Measurements from ENCODE around the gene ARL9.
A peak's percentile ranks its signal among the peaks of the same experiment; 100 is the strongest.
"Not testable (repeated sequence)": the region's sequence is repeated elsewhere in the genome, so short reads cannot be mapped to it uniquely, and the experiment has no call there.

Gene ARL9

GRCh38 chr4:56505269-56506130 lies at the start of gene ARL9:
TSS of gene ARL9 (plus strand) at chr4:56505791. CDS start at chr4:56505863, 72 bp downstream.
- peak; percentile 40 for DNase-seq (ENCODE audit: low read depth, low spot score)

GRCh38 chr4:56460085-56460484 lies 45.5 kb upstream of the ARL9 start:
- no peak for DNase-seq (ENCODE audit: low read depth, low spot score)

- DNase-seq (ENCODE audit: low read depth, low spot score), result no peak
Measured at GRCh38 chr4:56462157-56462556, 43.4 kb upstream of the ARL9 start.

GRCh38 chr4:56463711-56464110 lies 41.9 kb upstream of the ARL9 start:
- DNase-seq (ENCODE audit: low read depth, low spot score), result no peak

GRCh38 chr4:56464581-56464980 lies 41.0 kb upstream of the ARL9 start:
- DNase-seq (ENCODE audit: low read depth, low spot score), result no peak

- DNase-seq (ENCODE audit: low read depth, low spot score), result no peak
Measured at GRCh38 chr4:56465599-56466295, 39.8 kb upstream of the ARL9 start.

GRCh38 chr4:56466296-56466761 lies 39.3 kb upstream of the ARL9 start:
- DNase-seq (ENCODE audit: low read depth, low spot score), result not testable (repeated sequence)

- DNase-seq (ENCODE audit: low read depth, low spot score), result no peak
Measured at GRCh38 chr4:56466910-56467283, 38.7 kb upstream of the ARL9 start.

GRCh38 chr4:56467284-56468096 lies 38.1 kb upstream of the ARL9 start, which contains the start of gene SRP72:
TSS of gene SRP72 (plus strand) at chr4:56467617. CDS start at chr4:56467636, 19 bp downstream.
- DNase-seq (ENCODE audit: low read depth, low spot score), result peak; percentile 20

- DNase-seq (ENCODE audit: low read depth, low spot score), result no peak
Measured at GRCh38 chr4:56468097-56468422, 37.5 kb upstream of the ARL9 start.

- DNase-seq (ENCODE audit: low read depth, low spot score), result no peak
Measured at GRCh38 chr4:56469489-56470210, 35.9 kb upstream of the ARL9 start.

- no peak for DNase-seq (ENCODE audit: low read depth, low spot score)
Measured at GRCh38 chr4:56475917-56476316, 29.7 kb upstream of the ARL9 start.

GRCh38 chr4:56477192-56477702 lies 28.3 kb upstream of the ARL9 start:
- no peak for DNase-seq (ENCODE audit: low read depth, low spot score)

- no peak for DNase-seq (ENCODE audit: low read depth, low spot score)
Measured at GRCh38 chr4:56480691-56481090, 24.9 kb upstream of the ARL9 start.

GRCh38 chr4:56496241-56496640 lies 9.3 kb upstream of the ARL9 start:
- no peak for DNase-seq (ENCODE audit: low read depth, low spot score)

GRCh38 chr4:56511098-56511497 lies 5.5 kb downstream of the ARL9 start:
- no peak for DNase-seq (ENCODE audit: low read depth, low spot score)

GRCh38 chr4:56512166-56512565 lies 6.6 kb downstream of the ARL9 start:
- DNase-seq (ENCODE audit: low read depth, low spot score), result no peak

GRCh38 chr4:56513517-56513916 lies 7.9 kb downstream of the ARL9 start:
- no peak for DNase-seq (ENCODE audit: low read depth, low spot score)

GRCh38 chr4:56530269-56531148 lies 24.9 kb downstream of the ARL9 start:
- DNase-seq (ENCODE audit: low read depth, low spot score), result peak; percentile 23

GRCh38 chr4:56531149-56531770 lies 25.7 kb downstream of the ARL9 start:
- no peak for DNase-seq (ENCODE audit: low read depth, low spot score)

All from iPS DF 19.7 (cell line).